ENCODE measurements around the gene GPR82.
"Not testable (repeated sequence)": the region's sequence is repeated elsewhere in the genome, so short reads cannot be mapped to it uniquely, and the experiment has no call there.

GPR82 gene

GRCh38 chrX:41716767-41717473 lies 7.1 kb upstream of the GPR82 start:
- no peak for DNase-seq (ENCODE audit: insufficient read length, low spot score)
- FAIRE-seq = no peak

- FAIRE-seq (no peak), DNase-seq (ENCODE audit: insufficient read length, low spot score) (no peak)
Observed at GRCh38 chrX:41718481-41719235, 5.3 kb upstream of the GPR82 start.

- DNase-seq (ENCODE audit: insufficient read length, low spot score); FAIRE-seq: not testable (repeated sequence)
Observed at GRCh38 chrX:41719610-41720009, 4.4 kb upstream of the GPR82 start.

- FAIRE-seq (peak; percentile 88), DNase-seq (ENCODE audit: insufficient read length, low spot score) (no peak)
Observed at GRCh38 chrX:41720125-41720779, 3.7 kb upstream of the GPR82 start.

- FAIRE-seq (peak; percentile 89), DNase-seq (ENCODE audit: insufficient read length, low spot score) (no peak)
Observed at GRCh38 chrX:41721590-41721989, 2.4 kb upstream of the GPR82 start.

- DNase-seq (ENCODE audit: insufficient read length, low spot score) = no peak
- no peak for FAIRE-seq
Observed at GRCh38 chrX:41722214-41722613, 1.8 kb upstream of the GPR82 start.

GRCh38 chrX:41722816-41723618 lies 964 bp upstream of the GPR82 start:
- no peak for DNase-seq (ENCODE audit: insufficient read length, low spot score)
- FAIRE-seq = peak; percentile 33

- FAIRE-seq (no peak), DNase-seq (ENCODE audit: insufficient read length, low spot score) (no peak)
Observed at GRCh38 chrX:41728125-41728524, 4.1 kb downstream of the GPR82 start.

GRCh38 chrX:41730081-41730480 lies 6.1 kb downstream of the GPR82 start:
- FAIRE-seq = no peak
- DNase-seq (ENCODE audit: insufficient read length, low spot score) = no peak

- DNase-seq (ENCODE audit: insufficient read length, low spot score) (no peak), FAIRE-seq (no peak)
Observed at GRCh38 chrX:41732260-41732659, 8.3 kb downstream of the GPR82 start.

- FAIRE-seq (peak; percentile 99), DNase-seq (ENCODE audit: insufficient read length, low spot score) (peak; percentile 9)
Observed at GRCh38 chrX:41733939-41734338, 10.0 kb downstream of the GPR82 start.

- FAIRE-seq = no peak
- no peak for DNase-seq (ENCODE audit: insufficient read length, low spot score)
Observed at GRCh38 chrX:41734530-41734929, 10.5 kb downstream of the GPR82 start.

GRCh38 chrX:41737065-41737464 lies 13.1 kb downstream of the GPR82 start:
- DNase-seq (ENCODE audit: insufficient read length, low spot score) (no peak), FAIRE-seq (peak; percentile 79)

GRCh38 chrX:41739871-41740270 lies 15.9 kb downstream of the GPR82 start:
- no peak for DNase-seq (ENCODE audit: insufficient read length, low spot score)
- FAIRE-seq = peak; percentile 73

- DNase-seq (ENCODE audit: insufficient read length, low spot score) (no peak), FAIRE-seq (no peak)
Observed at GRCh38 chrX:41750716-41751115, 26.7 kb downstream of the GPR82 start.

GRCh38 chrX:41758401-41758800 lies 34.4 kb downstream of the GPR82 start:
- no peak for FAIRE-seq
- no peak for DNase-seq (ENCODE audit: insufficient read length, low spot score)

GRCh38 chrX:41759817-41760216 lies 35.8 kb downstream of the GPR82 start:
- no peak for DNase-seq (ENCODE audit: insufficient read length, low spot score)
- no peak for FAIRE-seq

GRCh38 chrX:41761169-41761568 lies 37.2 kb downstream of the GPR82 start:
- DNase-seq (ENCODE audit: insufficient read length, low spot score) = no peak
- no peak for FAIRE-seq

GRCh38 chrX:41761702-41762101 lies 37.7 kb downstream of the GPR82 start:
- FAIRE-seq = no peak
- DNase-seq (ENCODE audit: insufficient read length, low spot score) = no peak

- DNase-seq (ENCODE audit: insufficient read length, low spot score) (no peak), FAIRE-seq (no peak)
Observed at GRCh38 chrX:41779030-41779564, 55.1 kb downstream of the GPR82 start.

Measured in GM19239 (cell line).